Measurements from ENCODE around the gene VAMP5.

DNA sequence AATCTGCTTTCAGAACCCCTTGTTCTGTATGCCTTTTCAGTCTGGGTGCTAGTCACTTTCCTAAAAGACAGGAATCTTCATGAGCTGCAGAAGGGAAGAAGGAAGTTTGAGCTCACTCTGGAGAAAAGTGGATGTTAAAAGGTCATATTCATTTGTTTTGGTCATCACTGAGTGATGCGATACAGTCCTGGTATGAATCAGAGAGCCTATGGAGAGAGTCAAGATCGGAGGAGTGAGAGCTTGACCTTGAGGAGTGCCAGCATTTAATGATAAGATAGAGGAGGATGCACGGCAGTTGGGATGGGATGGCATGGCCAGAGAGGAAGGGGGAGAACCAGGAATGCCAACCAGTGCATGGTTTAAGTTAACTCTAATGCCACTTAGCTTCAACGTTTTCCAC lies 51.4 kb downstream of the VAMP5 start:
- no peak for TF ChIP-seq CTCF (conservative IDR thresholded peaks at IDR 0.05)
- TF ChIP-seq ZFX (IDR thresholded peaks at IDR 0.05), result no peak
